HG02571 (cell line): ENCODE results near the gene TF.
"Not testable (repeated sequence)": the region's sequence is repeated elsewhere in the genome, so short reads cannot be mapped to it uniquely, and the experiment has no call there.

Experiments
- ATAC-seq: cut with Tn5 transposase; IDR thresholded peaks from one replicate; pipeline ENCODE4 v1.9.1; 2021; ENCODE audit warnings: mild to moderate bottlenecking, moderate library complexity; ENCODE audit not compliant: unreplicated experiment

The TF gene

DNA sequence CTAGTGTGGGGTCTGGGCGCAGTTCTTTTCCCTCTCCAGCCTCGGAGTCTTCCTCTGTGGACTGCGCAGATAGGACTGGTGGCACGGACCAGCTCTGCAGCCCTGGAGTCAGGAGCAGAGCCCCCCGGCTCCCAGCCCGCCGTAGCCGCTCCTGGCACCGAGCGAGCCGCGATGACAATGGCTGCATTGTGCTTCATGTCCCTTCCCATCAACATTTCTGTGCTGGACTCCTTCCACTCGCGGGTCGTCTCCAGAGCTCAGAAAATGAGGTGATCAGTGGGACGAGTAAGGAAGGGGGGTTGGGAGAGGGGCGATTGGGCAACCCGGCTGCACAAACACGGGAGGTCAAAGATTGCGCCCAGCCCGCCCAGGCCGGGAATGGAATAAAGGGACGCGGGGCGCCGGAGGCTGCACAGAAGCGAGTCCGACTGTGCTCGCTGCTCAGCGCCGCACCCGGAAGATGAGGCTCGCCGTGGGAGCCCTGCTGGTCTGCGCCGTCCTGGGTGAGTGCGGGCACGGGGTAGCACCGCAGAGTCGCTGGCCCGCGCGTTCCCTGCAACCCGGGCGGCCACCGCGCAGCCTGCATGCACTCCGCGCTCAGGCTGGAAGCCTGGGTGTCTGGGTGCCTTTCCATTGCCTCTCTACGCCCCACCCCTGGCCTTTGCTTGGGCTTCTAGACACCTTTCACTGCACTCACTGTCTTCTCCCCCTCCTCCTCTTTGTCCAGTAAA, at the start of gene TF:
Gene TF, plus strand, starts transcription at position 413 of the 731 bp plus-strand sequence. Its CDS starts 48 bp downstream, at position 461.
- ATAC-seq = no peak

DNA sequence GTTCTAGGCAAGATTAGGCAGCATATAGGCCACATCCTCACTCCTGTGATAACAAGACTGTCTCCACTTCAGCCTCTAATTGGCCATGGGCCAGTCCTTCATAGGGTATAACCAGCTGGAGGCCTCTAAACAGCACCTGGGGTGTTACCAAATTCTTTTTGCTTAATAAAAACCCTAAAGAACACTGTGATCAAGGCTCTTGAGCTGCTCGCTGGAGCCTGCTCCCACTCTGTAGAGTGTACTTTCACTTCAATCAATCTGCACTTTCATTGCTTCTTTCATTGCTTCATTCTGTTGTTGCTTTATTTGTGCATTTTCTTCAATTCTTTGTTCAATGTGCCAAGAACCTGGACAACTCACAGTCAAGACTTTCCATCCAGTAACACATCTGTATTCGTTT, 48.2 kb upstream of the TF start:
- ATAC-seq = no peak

- no peak for ATAC-seq
Observed at GRCh38 chr3:133699467-133699866, 46.7 kb upstream of the TF start.

DNA sequence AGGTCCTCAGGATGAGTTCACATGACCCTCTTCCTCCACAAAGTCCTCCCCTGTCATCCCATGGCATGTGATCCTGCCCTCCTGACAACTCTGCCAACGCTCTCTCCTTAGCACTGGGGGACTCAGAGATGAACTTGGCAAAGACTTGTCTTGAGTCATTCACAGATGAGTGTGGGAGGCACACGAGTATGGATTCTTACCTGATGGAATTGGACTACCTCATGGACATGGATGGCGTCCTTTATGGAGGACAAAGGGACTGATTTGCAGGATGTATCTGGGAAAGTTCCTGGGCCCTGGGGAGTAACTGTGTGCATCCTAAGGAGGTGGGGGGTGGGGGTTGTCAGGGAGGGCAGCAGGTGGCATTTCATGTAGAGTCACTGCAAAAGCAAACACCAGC, 46.3 kb upstream of the TF start:
- ATAC-seq = no peak

DNA sequence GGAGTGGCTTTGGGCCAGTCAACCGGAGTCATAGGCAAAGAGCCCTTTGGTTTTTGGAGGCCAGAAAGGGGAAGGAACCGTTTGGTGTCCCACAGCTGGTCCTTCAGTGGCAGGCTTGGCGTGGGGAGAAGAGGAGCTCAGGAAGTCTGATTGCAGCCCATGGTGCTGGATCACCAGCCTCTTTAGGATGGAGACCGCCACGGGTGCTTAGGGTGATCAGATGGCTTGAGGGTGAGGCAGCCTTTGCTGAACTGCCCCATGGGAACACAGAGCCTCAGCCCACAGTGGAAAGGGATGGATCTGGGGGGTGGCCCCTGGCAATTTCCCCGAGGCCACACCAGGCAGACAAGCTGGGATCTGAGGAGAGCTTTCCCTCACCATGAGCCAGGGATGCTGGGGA, 45.8 kb upstream of the TF start:
- ATAC-seq = no peak

- no peak for ATAC-seq
Observed at GRCh38 chr3:133701435-133702358, 44.5 kb upstream of the TF start.

- no peak for ATAC-seq
Observed at GRCh38 chr3:133703915-133704314, 42.3 kb upstream of the TF start.

DNA sequence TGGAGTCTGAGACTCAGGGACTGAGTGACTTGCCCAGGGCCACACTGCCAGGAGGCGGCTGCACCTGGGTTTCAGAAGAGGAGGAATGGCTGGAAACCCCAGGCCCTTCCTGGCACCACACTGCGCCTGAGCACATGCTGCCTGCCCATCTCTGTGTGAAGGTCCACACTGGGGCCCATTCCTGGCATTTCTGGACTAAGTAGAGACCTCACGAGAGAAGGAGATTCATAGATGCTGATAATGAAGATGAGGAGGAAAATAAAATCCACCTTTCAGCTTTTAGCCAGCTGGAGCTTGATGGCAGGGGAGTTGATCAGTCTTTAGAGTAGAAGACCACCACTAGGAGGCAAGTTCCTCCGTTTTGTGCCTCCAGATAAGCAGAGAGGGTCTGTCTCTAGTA, 40.2 kb upstream of the TF start:
- ATAC-seq = no peak

DNA sequence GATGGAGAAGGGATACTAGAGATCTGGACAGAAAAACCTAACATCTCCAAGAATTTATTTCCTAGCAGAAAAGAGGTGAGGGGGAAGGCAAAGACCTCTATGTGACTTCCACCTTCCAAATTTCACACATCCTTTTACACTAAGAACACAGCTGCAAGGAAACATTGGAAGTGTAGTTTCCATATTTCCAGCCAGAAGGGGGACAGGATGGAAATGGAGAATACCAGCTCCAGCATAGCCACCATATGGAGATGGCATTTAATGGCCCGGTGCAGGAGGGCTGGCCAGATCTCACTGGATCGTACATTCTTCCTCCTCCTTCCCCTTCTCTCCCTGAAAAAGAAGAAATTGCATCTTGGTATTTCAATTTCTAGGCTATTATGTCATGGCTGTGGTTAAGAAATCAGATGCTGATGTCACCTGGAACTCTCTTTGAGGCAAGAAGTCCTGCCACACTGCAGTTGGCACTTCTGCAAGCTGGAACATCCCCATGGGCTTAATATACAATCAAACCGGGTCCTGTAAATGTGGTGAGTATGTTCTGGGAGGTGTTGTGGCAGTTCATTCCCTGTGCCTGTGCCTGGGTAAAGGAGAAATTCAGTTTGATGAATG, 36.9 kb upstream of the TF start:
- no peak for ATAC-seq

DNA sequence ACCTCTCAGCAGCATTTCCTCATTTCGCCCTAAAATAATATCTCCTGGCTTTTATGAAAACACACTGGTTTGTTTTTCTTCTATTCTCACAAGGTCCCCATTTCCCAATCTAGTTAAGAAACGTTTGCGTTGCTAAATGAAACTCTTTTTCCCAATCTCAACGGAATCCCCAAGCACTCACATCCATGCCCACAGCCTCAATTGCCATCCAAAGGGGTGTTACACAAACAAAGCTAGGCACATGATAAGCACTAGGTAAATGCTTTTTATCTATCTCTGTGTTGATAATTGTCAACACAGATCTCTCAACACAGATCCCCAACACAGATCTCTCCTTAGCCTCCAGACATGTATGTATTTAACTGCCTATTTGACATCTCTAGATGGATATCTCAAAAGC, 35.2 kb upstream of the TF start:
- ATAC-seq = no peak

GRCh38 chr3:133712017-133712416, 34.2 kb upstream of the TF start:
- ATAC-seq = no peak

DNA sequence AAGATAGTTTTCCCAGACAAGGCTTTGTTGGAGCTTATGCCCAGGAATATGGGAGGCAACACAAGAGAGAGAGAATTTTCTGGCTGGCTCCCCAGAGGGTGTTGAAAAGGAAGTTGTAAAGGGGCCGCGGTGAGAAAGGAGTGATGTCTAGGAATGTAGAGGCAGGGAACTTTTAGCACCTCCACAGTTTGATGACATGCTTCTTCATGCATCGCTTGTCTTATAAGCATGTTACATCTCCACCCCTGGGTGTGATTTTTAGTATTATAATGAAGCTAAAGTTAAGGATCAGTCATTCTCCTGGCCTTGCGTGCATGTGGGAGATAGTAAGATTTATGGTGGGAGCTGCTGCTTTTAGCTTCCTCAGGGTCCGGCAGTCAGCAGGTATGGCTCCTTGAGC, 32.8 kb upstream of the TF start:
- no peak for ATAC-seq

- ATAC-seq = no peak
Observed at GRCh38 chr3:133717424-133717823, 28.8 kb upstream of the TF start.

DNA sequence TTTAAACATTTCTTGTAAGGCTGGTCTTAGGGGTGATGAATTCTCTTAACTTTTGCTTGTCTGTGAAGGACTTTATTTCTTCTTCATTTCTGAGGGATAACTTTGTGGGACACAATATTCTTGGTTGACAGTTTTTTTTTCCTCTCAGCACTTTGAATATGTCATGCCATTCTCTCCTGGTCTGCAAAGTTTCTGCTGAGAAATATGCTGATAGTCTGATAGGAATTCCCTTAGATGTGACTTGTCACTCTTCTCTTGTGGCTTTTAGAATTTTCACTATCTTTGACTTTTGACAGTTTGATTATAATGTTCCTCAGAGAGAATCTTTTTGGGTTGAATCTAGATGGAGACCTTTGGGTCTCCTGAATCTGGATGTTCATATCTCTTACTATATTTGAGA, 23.3 kb upstream of the TF start:
- ATAC-seq = no peak

DNA sequence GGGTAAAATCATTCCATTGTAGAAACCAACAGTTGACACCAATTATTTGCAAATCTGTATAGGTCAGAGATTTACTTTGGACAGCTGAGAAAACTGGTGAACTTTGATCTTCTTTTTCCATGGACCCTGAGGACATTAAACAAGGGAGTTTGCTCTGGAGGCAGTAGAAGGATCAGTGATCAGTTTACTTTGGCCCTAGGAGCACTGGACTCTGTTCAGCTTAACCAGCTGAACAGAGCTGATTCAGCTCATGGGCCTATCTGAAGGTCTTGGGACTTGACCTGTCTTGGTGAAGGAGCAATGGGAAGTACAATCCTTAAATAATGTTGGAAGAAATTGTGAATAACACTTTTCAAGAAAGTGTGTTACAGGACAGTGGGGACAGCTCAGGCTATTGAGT, 15.2 kb upstream of the TF start:
- no peak for ATAC-seq

DNA sequence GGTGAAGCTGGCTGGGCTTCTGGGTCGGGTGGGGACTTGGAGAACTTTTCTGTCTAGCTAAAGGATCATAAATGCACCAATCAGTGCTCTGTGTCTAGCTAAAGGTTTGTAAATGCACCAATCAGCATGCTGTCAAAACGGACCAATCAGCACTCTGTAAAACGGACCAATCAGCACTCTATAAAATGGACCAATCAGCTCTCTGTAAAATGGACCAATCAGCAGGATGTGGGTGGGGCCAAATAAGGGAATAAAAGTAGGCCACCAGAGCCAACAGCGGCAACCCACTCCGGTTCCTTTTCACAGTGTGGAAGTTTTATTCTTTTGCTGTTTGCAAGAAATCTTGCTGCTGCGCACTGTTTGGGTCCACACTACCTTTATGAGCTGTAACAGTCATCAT, 14.0 kb upstream of the TF start:
- ATAC-seq = not testable (repeated sequence)

GRCh38 chr3:133733226-133733625, 13.0 kb upstream of the TF start:
- no peak for ATAC-seq

DNA sequence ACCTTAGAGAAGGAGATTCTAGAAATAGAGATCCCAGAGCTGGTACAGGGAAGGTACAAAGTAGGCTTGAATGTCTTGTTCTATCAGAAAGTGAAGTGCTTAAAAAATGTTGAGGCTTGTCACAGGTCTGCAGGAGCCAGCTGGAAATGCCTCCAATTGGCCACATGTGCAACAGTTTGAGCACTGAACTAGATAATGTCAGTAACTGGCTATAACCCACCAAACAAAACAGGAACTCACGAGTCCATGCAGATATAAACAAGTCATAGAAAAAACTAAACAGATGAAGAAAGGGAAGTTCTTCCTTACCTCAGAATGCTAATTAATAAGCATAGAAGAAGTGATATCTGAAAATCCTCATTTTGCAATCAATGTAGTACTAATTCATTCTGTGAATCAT, 11.9 kb upstream of the TF start:
- no peak for ATAC-seq

GRCh38 chr3:133742351-133743091, 3.7 kb upstream of the TF start:
- ATAC-seq = no peak

GRCh38 chr3:133744241-133744640, 2.0 kb upstream of the TF start:
- no peak for ATAC-seq

GRCh38 chr3:133745108-133745507, 1.1 kb upstream of the TF start:
- no peak for ATAC-seq
